K562 (cell line): ENCODE results near the gene MROH2B. TPM values are rescaled to one million over a fixed set of nuclear protein-coding genes. Genes with fewer than 3 reads are reported as not detected.

Experiments
- CBFB ChIP-seq: sonication (generic); formaldehyde crosslinking; IDR thresholded peaks from 2 replicates; pipeline ENCODE4 v1.4.0; 2020; ENCODE audit warnings: mild to moderate bottlenecking, missing genetic modification reagents
- ZZZ3 ChIP-seq: fragments of 450-650 bp; IDR thresholded peaks from 2 replicates; pipeline ENCODE4 v1.6.1; 2016; ENCODE audit warnings: antibody characterized with exemption, mild to moderate bottlenecking, moderate library complexity
- polyA plus RNA-seq, 8 experiments: library from polyadenylated mRNA; depleted of rRNA in 4 of 8; stranded (reverse) in 5 of 8; unstranded in 3 of 8; fragments of >200 nt; fragmentation: Nextera tagmentation in 2 of 8; fragmentation: Illumina TruSeq in 1 of 8; extraction: Ambion mirVana in 2 of 8; extraction: Trizol in 1 of 8; gene quantifications; 2 replicates each; pipeline versions ENCODE4 v1.2.1 to v1.2.3, GENCODE V29; 2011 to 2014; ENCODE audit warnings: inconsistent platforms in 1 of 8, missing spikeins in 1 of 8
- total RNA-seq, 7 experiments: library from RNA; depleted of rRNA in 6 of 7; stranded (reverse); fragments of >200 nt in 6 of 7; fragmentation: Illumina TruSeq in 2 of 7; extraction: Trizol in 2 of 7; gene quantifications; 2 replicates each; pipeline versions ENCODE4 v1.2.1 to v1.2.3, GENCODE V29; 2011 to 2021; ENCODE audit warnings: low replicate concordance in 1 of 7
- TF ChIP-seq, protein P1 (sequence below), 2 experiments: fragments of 450-650 bp in 1 of 2; sonication (generic) in 1 of 2; formaldehyde crosslinking in 1 of 2; IDR thresholded peaks in 1 of 2; conservative IDR thresholded peaks in 1 of 2; 2 replicates each; pipeline versions ENCODE4 v1.6.1 to v1.8.1; 2016 to 2023; ENCODE audit warnings: mild to moderate bottlenecking in 2 of 2, moderate library complexity in 2 of 2, inconsistent platforms in 1 of 2, missing genetic modification reagents in 1 of 2
- TF ChIP-seq, protein P2 (sequence below): IDR thresholded peaks from 2 replicates; pipeline ENCODE4 v1.6.1; 2011; ENCODE audit not compliant: insufficient read length; ENCODE audit errors: extremely low read depth
- TF ChIP-seq, protein P3 (sequence below): sonication (generic); formaldehyde crosslinking; IDR thresholded peaks from 2 replicates; pipeline ENCODE4 v1.8.0; 2022; ENCODE audit warnings: missing genetic modification reagents, mild to moderate bottlenecking, borderline replicate concordance
- TF ChIP-seq, protein P4 (sequence below): sonication (generic); formaldehyde crosslinking; IDR thresholded peaks from 2 replicates; pipeline ENCODE4 v1.8.0; 2022; ENCODE audit warnings: mild to moderate bottlenecking, missing genetic modification reagents

Gene MROH2B
- total and polyA plus RNA-seq, 9 of the 15 experiments (the other 6 are each of a cell fraction or from before 2014, with no cell fraction given), result not detected

DNA sequence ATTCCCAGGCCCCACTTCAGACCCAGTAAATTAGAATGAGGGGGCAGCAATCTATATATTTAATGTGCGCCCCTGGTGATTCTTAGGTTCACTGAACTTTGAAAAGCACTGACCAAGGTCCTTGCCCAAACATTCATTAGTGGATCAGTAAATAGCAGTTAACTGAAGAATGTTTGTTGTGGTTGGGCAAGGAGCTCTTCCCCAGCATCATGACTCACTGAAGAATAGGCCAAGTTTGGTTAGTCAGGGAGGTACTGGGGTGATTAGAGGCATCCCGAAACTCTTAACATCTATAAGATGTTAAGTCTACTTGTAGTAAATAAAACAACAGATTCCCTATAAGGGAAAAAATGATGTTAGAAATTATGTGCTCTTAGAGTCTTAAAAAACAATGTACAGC, 833 bp upstream of the MROH2B start (continued):
- TF ChIP-seq, protein P1, sequence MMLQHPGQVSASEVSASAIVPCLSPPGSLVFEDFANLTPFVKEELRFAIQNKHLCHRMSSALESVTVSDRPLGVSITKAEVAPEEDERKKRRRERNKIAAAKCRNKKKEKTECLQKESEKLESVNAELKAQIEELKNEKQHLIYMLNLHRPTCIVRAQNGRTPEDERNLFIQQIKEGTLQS (IDR thresholded peaks at IDR 0.05), result no peak
- TF ChIP-seq, protein P1 (CRISPR knock-in tag; conservative IDR thresholded peaks at IDR 0.05), result no peak
- TF ChIP-seq, protein P2, sequence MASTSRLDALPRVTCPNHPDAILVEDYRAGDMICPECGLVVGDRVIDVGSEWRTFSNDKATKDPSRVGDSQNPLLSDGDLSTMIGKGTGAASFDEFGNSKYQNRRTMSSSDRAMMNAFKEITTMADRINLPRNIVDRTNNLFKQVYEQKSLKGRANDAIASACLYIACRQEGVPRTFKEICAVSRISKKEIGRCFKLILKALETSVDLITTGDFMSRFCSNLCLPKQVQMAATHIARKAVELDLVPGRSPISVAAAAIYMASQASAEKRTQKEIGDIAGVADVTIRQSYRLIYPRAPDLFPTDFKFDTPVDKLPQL, result no peak
- no peak for TF ChIP-seq ZZZ3
- TF ChIP-seq CBFB (CRISPR knock-in tag), result no peak
- TF ChIP-seq, protein P3, sequence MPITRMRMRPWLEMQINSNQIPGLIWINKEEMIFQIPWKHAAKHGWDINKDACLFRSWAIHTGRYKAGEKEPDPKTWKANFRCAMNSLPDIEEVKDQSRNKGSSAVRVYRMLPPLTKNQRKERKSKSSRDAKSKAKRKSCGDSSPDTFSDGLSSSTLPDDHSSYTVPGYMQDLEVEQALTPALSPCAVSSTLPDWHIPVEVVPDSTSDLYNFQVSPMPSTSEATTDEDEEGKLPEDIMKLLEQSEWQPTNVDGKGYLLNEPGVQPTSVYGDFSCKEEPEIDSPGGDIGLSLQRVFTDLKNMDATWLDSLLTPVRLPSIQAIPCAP, result no peak
- TF ChIP-seq, protein P4, sequence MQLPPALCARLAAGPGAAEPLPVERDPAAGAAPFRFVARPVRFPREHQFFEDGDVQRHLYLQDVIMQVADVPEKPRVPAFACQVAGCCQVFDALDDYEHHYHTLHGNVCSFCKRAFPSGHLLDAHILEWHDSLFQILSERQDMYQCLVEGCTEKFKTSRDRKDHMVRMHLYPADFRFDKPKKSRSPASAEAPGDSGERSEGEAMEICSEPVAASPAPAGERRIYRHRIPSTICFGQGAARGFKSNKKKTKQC (CRISPR knock-in tag), result no peak
